Stimulated activated naive CD4-positive, alpha-beta T cell treated with Interleukin-2 at 50 U/mL for 16 hours (primary cell): ENCODE measurements around the gene GSAP.

Source experiments
- DNase-seq: peaks from one replicate; lab custom pipeline; 2025; lab: John Stamatoyannopoulos, UW

The GSAP gene

GRCh38 chr7:77407906-77408305, 8.2 kb downstream of the GSAP start:
- no peak for DNase-seq

GRCh38 chr7:77406421-77406820, 9.7 kb downstream of the GSAP start:
- DNase-seq = no peak

- DNase-seq = no peak
Observed at GRCh38 chr7:77404641-77405040, 11.5 kb downstream of the GSAP start.

GRCh38 chr7:77403957-77404356, 12.2 kb downstream of the GSAP start:
- no peak for DNase-seq

GRCh38 chr7:77402818-77403217, 13.3 kb downstream of the GSAP start:
- no peak for DNase-seq

GRCh38 chr7:77401002-77401401, 15.1 kb downstream of the GSAP start:
- no peak for DNase-seq

- DNase-seq = no peak
Observed at GRCh38 chr7:77399816-77400215, 16.3 kb downstream of the GSAP start.

- no peak for DNase-seq
Observed at GRCh38 chr7:77396894-77397547, 19.1 kb downstream of the GSAP start.

- DNase-seq = no peak
Observed at GRCh38 chr7:77395626-77396025, 20.5 kb downstream of the GSAP start.

GRCh38 chr7:77393954-77394353, 22.2 kb downstream of the GSAP start:
- no peak for DNase-seq

GRCh38 chr7:77393261-77393660, 22.9 kb downstream of the GSAP start:
- peak; percentile 58 for DNase-seq

- no peak for DNase-seq
Observed at GRCh38 chr7:77391230-77391629, 24.9 kb downstream of the GSAP start.

GRCh38 chr7:77388055-77388641, 28.0 kb downstream of the GSAP start:
- DNase-seq = no peak

GRCh38 chr7:77386165-77386822, 29.9 kb downstream of the GSAP start:
- DNase-seq = no peak

- no peak for DNase-seq
Observed at GRCh38 chr7:77383333-77383740, 32.8 kb downstream of the GSAP start.

GRCh38 chr7:77382532-77382931, 33.6 kb downstream of the GSAP start:
- DNase-seq = no peak

- DNase-seq = no peak
Observed at GRCh38 chr7:77378584-77378983, 37.6 kb downstream of the GSAP start.

GRCh38 chr7:77370606-77371005, 45.5 kb downstream of the GSAP start:
- DNase-seq = no peak

- DNase-seq = no peak
Observed at GRCh38 chr7:77368974-77369373, 47.2 kb downstream of the GSAP start.

- no peak for DNase-seq
Observed at GRCh38 chr7:77367976-77368375, 48.2 kb downstream of the GSAP start.

- no peak for DNase-seq
Observed at GRCh38 chr7:77362905-77363304, 53.2 kb downstream of the GSAP start.

- no peak for DNase-seq
Observed at GRCh38 chr7:77360969-77361368, 55.2 kb downstream of the GSAP start.

- DNase-seq = no peak
Observed at GRCh38 chr7:77360104-77360503, 56.0 kb downstream of the GSAP start.

- DNase-seq = no peak
Observed at GRCh38 chr7:77359599-77359998, 56.5 kb downstream of the GSAP start.
